Duodenal mucosa (tissue), 2 donors: ENCODE results near the gene CHPF2.

Experiments
- H3K27ac ChIP-seq: one replicate; pipeline ENCODE4 v1.7.0; 2013; ENCODE audit warnings: low read depth, low read length
- H3K27me3 ChIP-seq, 2 donors: one replicate each; pipeline ENCODE4 v1.7.0; 2013; ENCODE audit warnings: low read length in 2 of 2, control low read depth in 1 of 2; ENCODE audit not compliant: insufficient read depth in 2 of 2, control insufficient read depth in 1 of 2
- H3K36me3 ChIP-seq, 2 donors: one replicate each; pipeline ENCODE4 v1.7.0; 2013; ENCODE audit warnings: low read length in 2 of 2, control low read depth in 1 of 2; ENCODE audit not compliant: insufficient read depth in 2 of 2, control insufficient read depth in 1 of 2
- H3K4me1 ChIP-seq, 2 donors: one replicate each; pipeline ENCODE4 v1.7.0; 2013; ENCODE audit warnings: low read length in 2 of 2, control low read depth in 1 of 2; ENCODE audit not compliant: insufficient read depth in 2 of 2, control insufficient read depth in 1 of 2
- H3K4me3 ChIP-seq, 2 donors: one replicate each; pipeline ENCODE4 v1.7.0; 2013; ENCODE audit warnings: low read length in 2 of 2, low read depth in 1 of 2
- H3K9ac ChIP-seq, 2 donors: one replicate each; pipeline ENCODE4 v1.7.0; 2013; ENCODE audit warnings: low read length in 2 of 2, low read depth in 1 of 2
- H3K9me3 ChIP-seq, 2 donors: one replicate each; pipeline ENCODE4 v1.7.0; 2013; ENCODE audit warnings: low read length in 2 of 2, control low read depth in 1 of 2; ENCODE audit not compliant: control insufficient read depth in 1 of 2

Gene CHPF2

GRCh38 chr7:151193203-151193978 is 38.9 kb upstream of the CHPF2 start:
- Histone ChIP-seq H3K4me1 (no peaks in the 10 kb centered on the region), H3K9me3 (no peaks in the 10 kb centered on the region), H3K9ac (no peak overlapping the region), H3K4me3 (no peak overlapping the region), H3K27me3 (peaks cover 12 to 18% of the 10 kb centered on the region in 2 donors), H3K36me3 (no peaks in the 10 kb centered on the region), H3K27ac (no peak overlapping the region)

GRCh38 chr7:151194188-151194587 is 38.1 kb upstream of the CHPF2 start:
- H3K36me3 ChIP-seq: no peaks in the 10 kb centered on the region
- H3K4me1 ChIP-seq: no peaks in the 10 kb centered on the region
- H3K4me3 ChIP-seq: no peak overlapping the region
- no peak overlapping the region for H3K9ac ChIP-seq
- no peaks in the 10 kb centered on the region for H3K9me3 ChIP-seq
- H3K27ac ChIP-seq: no peak overlapping the region
- peaks cover 12 to 18% of the 10 kb centered on the region in 2 donors for H3K27me3 ChIP-seq

DNA sequence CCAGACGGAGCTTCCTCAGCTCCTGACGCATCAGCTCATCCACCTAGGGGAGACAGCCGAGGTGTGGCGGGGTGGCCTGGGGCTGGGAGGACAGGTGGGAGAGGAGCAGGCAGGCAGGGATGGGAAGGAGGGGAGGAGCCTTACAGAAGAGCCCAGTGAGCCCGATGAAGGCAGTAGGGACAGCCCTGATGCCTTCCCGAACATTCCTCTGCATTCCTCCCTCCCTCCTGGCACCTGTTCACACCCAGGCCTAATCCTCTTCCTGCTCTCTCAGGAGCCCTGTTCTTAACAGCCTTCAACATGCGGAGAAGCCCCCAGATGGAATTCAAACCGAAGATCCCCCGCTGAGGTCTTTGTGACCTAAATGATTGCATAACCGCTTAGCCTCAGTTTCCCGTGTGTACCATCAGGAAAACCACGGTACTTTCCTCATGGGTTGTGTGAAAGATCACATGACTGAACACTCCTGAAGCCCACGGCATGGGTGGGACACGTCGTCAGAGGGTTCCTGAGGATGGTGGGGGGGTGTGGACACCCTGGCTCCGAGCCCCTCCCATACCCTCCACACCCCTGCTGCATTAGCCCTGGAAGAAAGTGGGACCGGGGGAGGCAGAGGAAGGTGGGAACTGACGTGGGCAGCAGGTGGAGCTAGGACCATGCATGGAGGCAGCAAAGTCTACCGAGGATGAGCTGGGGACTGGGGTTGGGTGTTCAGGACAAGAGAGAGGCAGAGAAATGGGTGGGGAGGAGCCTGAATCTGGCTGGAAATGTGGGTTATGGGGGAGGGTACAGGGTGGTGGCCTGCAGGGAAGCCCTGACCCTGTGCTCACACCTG is 36.5 kb upstream of the CHPF2 start:
- Histone ChIP-seq H3K36me3 (no peaks in the 10 kb centered on the region), H3K4me3 (no peak overlapping the region), H3K27me3 (peaks cover 12 to 18% of the 10 kb centered on the region in 2 donors), H3K9me3 (no peaks in the 10 kb centered on the region), H3K4me1 (no peaks in the 10 kb centered on the region), H3K27ac (no peak overlapping the region), H3K9ac (no peak overlapping the region)

GRCh38 chr7:151197932-151198331 is 34.4 kb upstream of the CHPF2 start:
- Histone ChIP-seq H3K36me3 (no peaks in the 10 kb centered on the region), H3K27ac (no peak overlapping the region), H3K9ac (no peak overlapping the region), H3K4me1 (no peaks in the 10 kb centered on the region), H3K9me3 (no peaks in the 10 kb centered on the region), H3K27me3 (peaks cover 12 to 18% of the 10 kb centered on the region in 2 donors), H3K4me3 (no peak overlapping the region)

- no peaks in the 10 kb centered on the region for H3K36me3 ChIP-seq
- H3K9me3 ChIP-seq: no peaks in the 10 kb centered on the region
- H3K27me3 ChIP-seq: peaks cover 12 to 18% of the 10 kb centered on the region in 2 donors
- H3K4me1 ChIP-seq: no peaks in the 10 kb centered on the region
- H3K27ac ChIP-seq: no peak overlapping the region
- no peak overlapping the region for H3K4me3 ChIP-seq
- no peak overlapping the region for H3K9ac ChIP-seq
Measured at GRCh38 chr7:151198945-151199848, 33.1 kb upstream of the CHPF2 start.

GRCh38 chr7:151201344-151201743 is 30.9 kb upstream of the CHPF2 start:
- Histone ChIP-seq H3K27me3 (peaks cover 10 to 12% of the 10 kb centered on the region in 2 donors), H3K9ac (no peak overlapping the region), H3K4me1 (no peaks in the 10 kb centered on the region), H3K27ac (no peak overlapping the region), H3K36me3 (no peaks in the 10 kb centered on the region), H3K4me3 (no peak overlapping the region), H3K9me3 (no peaks in the 10 kb centered on the region)

- Histone ChIP-seq H3K4me1 (no peaks in the 10 kb centered on the region), H3K9me3 (no peaks in the 10 kb centered on the region), H3K36me3 (no peaks in the 10 kb centered on the region), H3K4me3 (no peak overlapping the region), H3K9ac (no peak overlapping the region), H3K27me3 (peaks cover 10 to 12% of the 10 kb centered on the region in 2 donors), H3K27ac (no peak overlapping the region)
Measured at GRCh38 chr7:151201751-151202150, 30.5 kb upstream of the CHPF2 start.

DNA sequence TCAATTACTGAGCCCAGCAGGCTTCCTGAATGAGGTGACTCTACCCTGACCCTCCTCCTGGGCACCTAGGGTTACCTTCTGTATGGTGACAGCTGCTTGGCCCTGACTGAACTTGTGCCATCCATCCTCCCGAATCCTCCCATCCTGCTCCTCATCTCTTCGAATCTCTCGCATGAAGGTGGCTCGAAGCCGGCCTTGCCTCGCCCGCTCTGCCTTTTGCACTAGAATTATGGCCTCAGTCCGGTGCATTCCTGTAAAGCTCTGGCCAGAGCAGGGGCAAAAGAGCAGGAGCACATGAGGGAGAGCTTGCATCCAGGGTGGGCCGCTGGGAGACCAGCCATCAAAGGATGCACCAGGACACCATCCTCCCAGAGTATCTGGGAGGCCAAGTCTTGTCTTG is 29.4 kb upstream of the CHPF2 start:
- Histone ChIP-seq H3K4me3 (no peak overlapping the region), H3K4me1 (no peaks in the 10 kb centered on the region), H3K9ac (no peak overlapping the region), H3K9me3 (no peaks in the 10 kb centered on the region), H3K27ac (no peak overlapping the region), H3K36me3 (no peaks in the 10 kb centered on the region), H3K27me3 (peaks cover 9 to 12% of the 10 kb centered on the region in 2 donors)

DNA sequence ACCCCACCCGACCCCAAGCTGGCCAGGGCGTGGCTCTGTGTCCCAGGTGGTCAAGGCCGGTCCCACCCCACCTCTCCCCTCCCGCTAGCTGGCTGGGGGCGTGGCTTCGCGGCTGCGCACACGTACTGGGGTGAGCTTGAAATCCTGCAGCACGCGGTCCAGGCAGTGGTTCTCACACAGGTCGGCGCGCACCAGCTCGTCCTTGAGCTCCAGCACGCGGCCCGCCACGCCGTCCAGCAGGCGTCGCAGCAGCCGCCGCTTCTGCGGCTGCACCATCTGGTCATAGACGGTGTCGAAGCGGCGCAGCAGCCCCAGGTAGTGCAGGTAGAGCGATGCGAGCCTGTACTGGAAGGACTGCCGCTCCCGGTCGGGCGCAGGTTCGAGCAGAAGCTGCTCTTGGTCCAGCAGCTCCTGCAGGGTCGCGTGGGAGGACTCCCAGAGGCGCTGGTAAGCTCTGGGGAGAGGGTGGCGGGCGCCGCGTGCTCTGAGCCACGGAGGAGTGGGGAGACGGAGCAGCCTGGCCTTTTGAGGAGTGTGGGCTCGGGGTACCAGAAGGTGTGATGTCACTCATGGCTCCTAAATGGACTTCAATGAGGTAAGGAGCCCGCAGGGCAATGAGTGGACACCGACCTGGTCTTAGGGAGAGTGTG is 27.8 kb upstream of the CHPF2 start:
- H3K4me3 ChIP-seq: no peak overlapping the region
- H3K27ac ChIP-seq: no peak overlapping the region
- H3K9ac ChIP-seq: no peak overlapping the region
- H3K4me1 ChIP-seq: no peaks in the 10 kb centered on the region
- no peaks in the 10 kb centered on the region for H3K36me3 ChIP-seq
- H3K27me3 ChIP-seq: peaks cover 9 to 12% of the 10 kb centered on the region in 2 donors
- no peaks in the 10 kb centered on the region for H3K9me3 ChIP-seq
